Tibial artery (tissue), 4 donors: ENCODE measurements around the gene NDRG3.
A peak's percentile ranks its signal among the peaks of the same experiment; 100 is the strongest.

Experiments used
- DNase-seq, 2 donors: peaks; one replicate each; pipeline ENCODE4 v3.0.0-alpha.2; 2019
- H3K27ac ChIP-seq, 2 donors: fragments of 200-600 bp; sonication (generic) in 1 of 2; 1 replicate in 1 of 2; 2 replicates in 1 of 2; pipeline ENCODE4 v1.5.1; 2018 to 2019; ENCODE audit warnings: mild to moderate bottlenecking in 1 of 2
- H3K27me3 ChIP-seq, 2 donors: fragments of 200-600 bp; sonication (generic) in 1 of 2; one replicate each; pipeline versions ENCODE4 v1.5.1 to v1.6.0; 2016 to 2019
- H3K36me3 ChIP-seq, 3 donors: fragments of 200-600 bp; sonication (generic) in 2 of 3; one replicate each; pipeline ENCODE4 v1.5.1; 2016 to 2019; ENCODE audit warnings: mild to moderate bottlenecking in 2 of 3
- H3K4me1 ChIP-seq, 4 donors: fragments of 200-600 bp; sonication (generic) in 2 of 4; 1 replicate in 3 of 4; 2 replicates in 1 of 4; pipeline ENCODE4 v1.5.1; 2016 to 2019
- H3K4me3 ChIP-seq, 2 donors: fragments of 200-600 bp; sonication (generic) in 1 of 2; 1 replicate in 1 of 2; 2 replicates in 1 of 2; pipeline ENCODE4 v1.5.1; 2018 to 2019; ENCODE audit warnings: mild to moderate bottlenecking in 2 of 2
- H3K9me3 ChIP-seq, 3 donors: fragments of 200-600 bp; sonication (generic) in 1 of 3; one replicate each; pipeline ENCODE4 v1.5.1; 2016 to 2019
- intact Hi-C: fragments of 100-400 bp; cut with DNase I; formaldehyde crosslinking; loops from one replicate; pipeline ENCODE4 v1.15.0; 2023; ENCODE audit warnings: low total_unique reads
- TF ChIP-seq, protein P1 (sequence below), 2 experiments: fragments of 200-600 bp in 1 of 2; fragments of 450-650 bp in 1 of 2; IDR thresholded peaks; one replicate each; pipeline ENCODE4 v1.5.1; 2017 to 2019; ENCODE audit warnings: antibody characterized with exemption in 2 of 2, mild to moderate bottlenecking in 1 of 2, moderate library complexity in 1 of 2

Gene NDRG3

DNA sequence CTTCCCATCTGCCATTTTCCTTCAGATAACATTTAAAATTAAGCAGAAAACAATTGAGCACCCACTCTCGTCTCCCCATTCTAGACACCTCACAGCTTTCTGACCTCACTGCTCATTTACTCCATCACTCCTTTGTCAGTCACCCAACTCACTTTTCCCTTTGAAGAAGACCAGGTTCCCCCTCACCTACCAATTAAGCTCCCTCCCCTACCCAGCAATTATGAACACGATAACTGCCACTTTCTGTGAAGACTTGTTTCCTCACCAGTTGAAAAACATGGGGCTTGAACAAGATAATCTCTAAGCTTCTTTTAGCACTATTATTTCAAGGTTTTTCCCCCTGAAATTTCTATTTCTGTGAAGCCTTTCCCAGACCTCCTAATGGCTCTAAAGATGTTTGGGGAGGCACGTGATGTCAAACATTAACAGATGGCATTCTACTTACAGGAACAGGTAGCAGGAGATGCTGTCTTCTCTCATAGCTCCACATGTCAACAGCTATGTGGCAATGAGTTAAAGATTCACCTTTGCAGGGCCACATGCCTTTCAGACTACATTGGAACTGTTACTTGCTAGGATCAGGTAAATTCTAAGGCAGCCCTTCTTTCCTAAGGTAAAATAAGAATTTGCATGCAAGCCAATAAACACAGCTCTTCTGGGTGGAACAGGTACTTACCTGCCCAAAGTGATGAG, 75.1 kb downstream of the NDRG3 start:
- peaks cover 23 to 49% (median 35%) of the 10 kb centered on the region in 3 donors for H3K36me3 ChIP-seq
- DNase-seq, result no peak
- intact Hi-C loops, result no loop called here

DNA sequence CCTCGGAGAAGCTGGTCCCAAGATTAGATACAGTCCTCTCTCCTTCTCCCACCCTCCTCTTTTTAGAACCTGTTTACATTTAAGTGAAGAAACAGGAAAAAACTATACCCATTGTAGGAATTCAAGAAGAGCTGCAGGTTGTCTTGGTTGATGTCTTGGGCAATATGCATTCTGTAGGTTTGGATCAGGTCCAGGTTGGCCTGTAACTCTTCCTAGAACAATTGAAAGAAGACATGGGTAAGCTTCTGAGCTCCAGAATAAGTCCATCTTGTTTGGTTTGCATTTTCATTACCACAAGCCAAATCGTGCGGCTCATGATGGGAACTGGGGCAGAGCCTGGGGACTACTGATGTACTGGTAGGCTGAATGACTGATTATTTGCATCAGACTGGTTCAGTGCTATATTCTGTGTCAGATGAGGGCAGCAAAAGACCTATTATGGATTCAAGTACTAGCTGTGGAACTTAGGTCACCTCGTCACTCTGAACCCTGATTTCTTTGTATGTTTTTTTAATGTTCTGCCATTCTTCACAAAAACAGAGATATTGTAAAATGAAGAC, 79.6 kb downstream of the NDRG3 start:
- TF ChIP-seq, protein P1, sequence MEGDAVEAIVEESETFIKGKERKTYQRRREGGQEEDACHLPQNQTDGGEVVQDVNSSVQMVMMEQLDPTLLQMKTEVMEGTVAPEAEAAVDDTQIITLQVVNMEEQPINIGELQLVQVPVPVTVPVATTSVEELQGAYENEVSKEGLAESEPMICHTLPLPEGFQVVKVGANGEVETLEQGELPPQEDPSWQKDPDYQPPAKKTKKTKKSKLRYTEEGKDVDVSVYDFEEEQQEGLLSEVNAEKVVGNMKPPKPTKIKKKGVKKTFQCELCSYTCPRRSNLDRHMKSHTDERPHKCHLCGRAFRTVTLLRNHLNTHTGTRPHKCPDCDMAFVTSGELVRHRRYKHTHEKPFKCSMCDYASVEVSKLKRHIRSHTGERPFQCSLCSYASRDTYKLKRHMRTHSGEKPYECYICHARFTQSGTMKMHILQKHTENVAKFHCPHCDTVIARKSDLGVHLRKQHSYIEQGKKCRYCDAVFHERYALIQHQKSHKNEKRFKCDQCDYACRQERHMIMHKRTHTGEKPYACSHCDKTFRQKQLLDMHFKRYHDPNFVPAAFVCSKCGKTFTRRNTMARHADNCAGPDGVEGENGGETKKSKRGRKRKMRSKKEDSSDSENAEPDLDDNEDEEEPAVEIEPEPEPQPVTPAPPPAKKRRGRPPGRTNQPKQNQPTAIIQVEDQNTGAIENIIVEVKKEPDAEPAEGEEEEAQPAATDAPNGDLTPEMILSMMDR (IDR thresholded peaks at IDR 0.05), result peak; percentile 40 to 47
- no peak for DNase-seq
- no peak overlapping the region for H3K27ac ChIP-seq
- H3K36me3 ChIP-seq, result peaks cover 54 to 77% (median 62%) of the 10 kb centered on the region in 3 donors
- intact Hi-C loops, result loop anchor here (2.0 kb wide), 1 partner anchor 87 kb away; no protein-coding TSS in a partner anchor
- no peak overlapping the region for H3K4me3 ChIP-seq
- no peaks in the 10 kb centered on the region for H3K9me3 ChIP-seq
- H3K4me1 ChIP-seq, result no peaks in the 10 kb centered on the region
- no peaks in the 10 kb centered on the region for H3K27me3 ChIP-seq

More for the DNA sequence above, 75.1 kb downstream of the NDRG3 start:
- Histone ChIP-seq H3K9me3 (no peaks in the 10 kb centered on the region), H3K4me1 (no peaks in the 10 kb centered on the region), H3K27ac (no peak overlapping the region), H3K27me3 (no peaks in the 10 kb centered on the region), H3K4me3 (no peak overlapping the region)
- TF ChIP-seq, protein P1 (IDR thresholded peaks at IDR 0.05), result no peak

- no peak overlapping the region for H3K4me3 ChIP-seq
- DNase-seq, result no peak
- intact Hi-C loops, result no loop called here
Measured at GRCh38 chr20:36663031-36663430, 82.9 kb downstream of the NDRG3 start.

GRCh38 chr20:36658300-36658699, 87.6 kb downstream of the NDRG3 start:
- Histone ChIP-seq H3K4me3 (no peak overlapping the region), H3K36me3 (peaks cover 50 to 93% (median 72%) of the 10 kb centered on the region in 3 donors), H3K9me3 (no peaks in the 10 kb centered on the region), H3K27ac (no peak overlapping the region), H3K27me3 (no peaks in the 10 kb centered on the region), H3K4me1 (no peaks in the 10 kb centered on the region)
- DNase-seq, result no peak
- intact Hi-C loops, result no loop called here
- TF ChIP-seq, protein P1 (IDR thresholded peaks at IDR 0.05), result no peak

More at GRCh38 chr20:36663031-36663430, 82.9 kb downstream of the NDRG3 start:
- Histone ChIP-seq H3K27ac (no peak overlapping the region), H3K9me3 (no peaks in the 10 kb centered on the region), H3K4me1 (no peaks in the 10 kb centered on the region), H3K36me3 (peaks cover 53 to 84% (median 62%) of the 10 kb centered on the region in 3 donors), H3K27me3 (no peaks in the 10 kb centered on the region)
- TF ChIP-seq, protein P1 (IDR thresholded peaks at IDR 0.05), result no peak

- DNase-seq, result no peak
- H3K4me1 ChIP-seq, result no peaks in the 10 kb centered on the region
- TF ChIP-seq, protein P1 (IDR thresholded peaks at IDR 0.05), result no peak
- no peaks in the 10 kb centered on the region for H3K9me3 ChIP-seq
- no peaks in the 10 kb centered on the region for H3K27me3 ChIP-seq
- H3K4me3 ChIP-seq, result no peak overlapping the region
- peaks cover 56 to 94% (median 72%) of the 10 kb centered on the region in 3 donors for H3K36me3 ChIP-seq
- H3K27ac ChIP-seq, result no peak overlapping the region
- intact Hi-C loops, result no loop called here
Measured at GRCh38 chr20:36656733-36657132, 89.2 kb downstream of the NDRG3 start.
